ENCODE results near the gene CKAP5. TPM values are rescaled to one million over a fixed set of nuclear protein-coding genes. Genes with fewer than 3 reads are reported as not detected.
"Not testable (repeated sequence)": the region's sequence is repeated elsewhere in the genome, so short reads cannot be mapped to it uniquely, and the experiment has no call there.

The CKAP5 gene
- total RNA-seq, 1 experiment from 2014 or later, result 176 TPM

GRCh38 chr11:46836870-46837269, 9.2 kb downstream of the CKAP5 start:
- no peak for DNase-seq
- no peak overlapping the region for H3K4me3 ChIP-seq
- peaks cover 18% of the 10 kb centered on the region for H3K36me3 ChIP-seq
- H3K9me3 ChIP-seq (replicated peaks), result no peaks in the 10 kb centered on the region
- peaks cover 9% of the 10 kb centered on the region for H3K4me1 ChIP-seq
- no peak overlapping the region for H3K27ac ChIP-seq
- H3K27me3 ChIP-seq, result no peaks in the 10 kb centered on the region

DNA sequence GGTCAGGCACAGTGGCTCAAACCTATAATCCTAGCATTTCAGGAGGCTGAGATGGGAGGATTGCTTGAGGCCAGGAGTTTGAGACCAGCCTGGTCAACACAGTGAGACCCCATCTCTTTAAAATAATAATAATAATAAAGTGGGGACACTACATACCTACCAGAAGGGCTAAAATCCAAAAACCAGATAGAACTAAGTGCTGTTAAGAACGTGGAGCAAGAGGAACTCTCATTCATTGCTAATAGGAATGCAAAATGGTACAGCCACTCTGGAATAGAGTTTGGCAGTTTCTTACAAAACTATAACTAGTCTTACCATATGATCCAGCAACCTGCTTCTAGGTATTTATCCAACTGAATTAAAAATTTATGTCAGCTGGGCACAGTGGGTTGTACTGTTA, 9.6 kb downstream of the CKAP5 start:
- Histone ChIP-seq H3K4me3 (no peak overlapping the region), H3K27me3 (no peaks in the 10 kb centered on the region), H3K4me1 (peaks cover 9% of the 10 kb centered on the region), H3K9me3 (replicated peaks) (no peaks in the 10 kb centered on the region), H3K36me3 (peaks cover 17% of the 10 kb centered on the region), H3K27ac (no peak overlapping the region)
- no peak for DNase-seq

GRCh38 chr11:46835897-46836296, 10.2 kb downstream of the CKAP5 start:
- peaks cover 9% of the 10 kb centered on the region for H3K4me1 ChIP-seq
- no peaks in the 10 kb centered on the region for H3K27me3 ChIP-seq
- H3K9me3 ChIP-seq (replicated peaks), result no peaks in the 10 kb centered on the region
- no peak for DNase-seq
- H3K4me3 ChIP-seq, result no peak overlapping the region
- H3K27ac ChIP-seq, result no peak overlapping the region
- H3K36me3 ChIP-seq, result peaks cover 19% of the 10 kb centered on the region; the same call in 1 of the 2 replicates

DNA sequence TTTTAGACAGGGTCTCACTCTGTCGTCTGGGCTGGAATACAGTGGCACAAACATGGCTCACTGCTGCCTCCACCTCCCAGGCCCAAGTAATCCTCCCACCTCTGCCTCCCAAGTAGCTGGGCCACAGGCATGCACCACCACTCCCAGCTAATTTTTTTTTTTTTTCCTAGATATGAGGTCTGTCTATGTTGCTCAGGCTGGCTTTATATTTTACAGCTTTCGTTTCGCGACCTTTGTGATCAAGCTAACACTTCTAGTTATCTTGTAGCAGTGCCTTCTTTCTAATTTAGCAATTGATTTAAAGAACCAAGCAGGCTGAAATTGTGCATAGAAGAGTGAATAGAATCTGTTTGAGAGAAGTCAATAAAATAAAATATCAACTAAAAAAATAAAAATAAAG, 11.3 kb downstream of the CKAP5 start:
- H3K4me1 ChIP-seq, result peaks cover 9% of the 10 kb centered on the region
- DNase-seq, result no peak
- H3K27ac ChIP-seq, result no peak overlapping the region
- no peak overlapping the region for H3K4me3 ChIP-seq
- H3K9me3 ChIP-seq (replicated peaks), result no peaks in the 10 kb centered on the region
- no peaks in the 10 kb centered on the region for H3K27me3 ChIP-seq
- peaks cover 19% of the 10 kb centered on the region for H3K36me3 ChIP-seq

DNA sequence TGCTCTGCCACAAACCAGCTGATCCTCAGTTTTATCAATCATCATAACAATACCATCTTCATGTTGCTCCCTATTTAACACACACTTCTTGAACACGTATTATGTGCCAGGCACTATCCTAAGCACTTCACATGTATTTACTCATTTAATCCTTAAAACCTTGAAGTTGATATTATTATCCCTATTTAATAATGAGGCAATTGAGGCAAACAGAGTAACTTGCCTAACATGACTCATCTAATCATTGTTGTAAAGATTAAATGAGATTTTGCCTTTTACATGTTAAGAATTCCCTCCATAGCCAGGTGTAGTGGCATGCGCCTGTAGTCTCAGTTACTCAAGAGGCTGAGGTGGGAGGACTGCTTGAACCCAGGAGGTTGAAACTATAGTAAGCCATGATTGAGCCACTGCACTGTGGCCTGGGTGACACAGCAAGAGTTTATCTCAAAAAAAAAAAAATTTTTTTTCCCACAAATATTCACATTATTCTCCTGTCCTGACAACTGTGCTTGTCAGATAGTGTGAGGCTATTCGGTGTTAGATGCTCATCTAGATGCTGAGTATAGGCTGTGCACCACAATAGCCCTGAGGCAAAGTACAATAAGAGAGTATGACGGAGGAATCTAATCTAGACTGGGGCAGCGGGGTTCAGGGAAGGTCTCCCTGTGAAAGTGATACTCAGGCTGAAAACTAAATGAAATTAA, 13.4 kb downstream of the CKAP5 start:
- Histone ChIP-seq H3K36me3 (peaks cover 17% of the 10 kb centered on the region), H3K4me1 (peaks cover 9% of the 10 kb centered on the region), H3K27ac (no peak overlapping the region), H3K4me3 (no peak overlapping the region), H3K27me3 (no peaks in the 10 kb centered on the region), H3K9me3 (replicated peaks) (no peaks in the 10 kb centered on the region; the same call in 1 of the 2 replicates)
- peak; percentile 53 to 72 for DNase-seq

DNA sequence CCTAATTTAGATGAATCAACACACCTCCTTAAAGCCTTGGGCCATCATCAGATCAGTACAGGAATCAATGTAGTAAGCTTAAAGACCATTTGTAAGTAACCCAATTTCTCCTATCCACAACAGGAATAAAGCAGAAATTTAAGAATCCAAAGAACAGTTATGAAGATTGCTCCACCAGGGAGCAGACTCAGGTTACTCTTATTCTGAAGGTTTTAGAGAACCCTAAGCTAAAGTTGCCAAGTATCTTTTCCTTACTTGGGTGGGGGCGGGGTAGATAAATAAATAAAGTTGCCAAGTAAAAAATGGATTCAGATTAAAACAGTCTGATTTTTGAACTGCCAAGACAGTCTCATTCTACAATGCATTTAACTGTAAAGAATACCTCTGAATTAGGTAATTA, 18.1 kb downstream of the CKAP5 start:
- peaks cover 6% of the 10 kb centered on the region for H3K4me1 ChIP-seq
- H3K36me3 ChIP-seq, result peaks cover 27% of the 10 kb centered on the region
- DNase-seq, result no peak
- no peaks in the 10 kb centered on the region for H3K27me3 ChIP-seq
- H3K27ac ChIP-seq, result no peak overlapping the region
- no peaks in the 10 kb centered on the region; the same call in 1 of the 2 replicates for H3K9me3 ChIP-seq (replicated peaks)
- no peak overlapping the region for H3K4me3 ChIP-seq

GRCh38 chr11:46826310-46827044, 19.6 kb downstream of the CKAP5 start:
- peak; percentile 37 to 51 for DNase-seq
- no peak overlapping the region for H3K27ac ChIP-seq
- no peaks in the 10 kb centered on the region for H3K27me3 ChIP-seq
- peaks cover 27% of the 10 kb centered on the region for H3K36me3 ChIP-seq
- peak overlapping the region; percentile 18; the same call in 1 of the 2 replicates for H3K4me3 ChIP-seq
- no peaks in the 10 kb centered on the region; the same call in 1 of the 2 replicates for H3K9me3 ChIP-seq (replicated peaks)
- no peaks in the 10 kb centered on the region for H3K4me1 ChIP-seq

GRCh38 chr11:46808799-46809431, 37.2 kb downstream of the CKAP5 start:
- Histone ChIP-seq H3K4me1 (no peaks in the 10 kb centered on the region), H3K27ac (no peak overlapping the region), H3K9me3 (replicated peaks) (no peaks in the 10 kb centered on the region), H3K4me3 (no peak overlapping the region), H3K36me3 (peaks cover 68% of the 10 kb centered on the region), H3K27me3 (no peaks in the 10 kb centered on the region)
- DNase-seq, result peak in 1 of 2 experiments; percentile 45

GRCh38 chr11:46801694-46802470, 44.2 kb downstream of the CKAP5 start:
- no peak for DNase-seq
- no peaks in the 10 kb centered on the region for H3K4me1 ChIP-seq
- H3K36me3 ChIP-seq, result peaks cover 76% of the 10 kb centered on the region
- no peaks in the 10 kb centered on the region for H3K9me3 ChIP-seq (replicated peaks)
- H3K4me3 ChIP-seq, result no peak overlapping the region
- no peaks in the 10 kb centered on the region for H3K27me3 ChIP-seq
- H3K27ac ChIP-seq, result no peak overlapping the region

- DNase-seq, result no peak
- H3K36me3 ChIP-seq, result peaks cover 77% of the 10 kb centered on the region
These were observed 45.9 kb downstream of the CKAP5 start for GRCh38 chr11:46800177-46800576.

GRCh38 chr11:46799725-46800124, 46.4 kb downstream of the CKAP5 start:
- H3K36me3 ChIP-seq, result peaks cover 81% of the 10 kb centered on the region
- not testable (repeated sequence) for H3K4me1 ChIP-seq, DNase-seq

More at GRCh38 chr11:46800177-46800576, 45.9 kb downstream of the CKAP5 start:
- Histone ChIP-seq H3K27me3 (no peaks in the 10 kb centered on the region), H3K9me3 (replicated peaks) (no peaks in the 10 kb centered on the region), H3K4me3 (no peak overlapping the region), H3K27ac (no peak overlapping the region), H3K4me1 (no peaks in the 10 kb centered on the region)

GRCh38 chr11:46778416-46778815, 67.7 kb downstream of the CKAP5 start:
- Histone ChIP-seq H3K9me3 (replicated peaks) (no peaks in the 10 kb centered on the region), H3K36me3 (peaks cover 90% of the 10 kb centered on the region), H3K27me3 (no peaks in the 10 kb centered on the region), H3K27ac (no peak overlapping the region), H3K4me1 (no peaks in the 10 kb centered on the region), H3K4me3 (no peak overlapping the region)
- DNase-seq, result no peak

More at GRCh38 chr11:46799725-46800124, 46.4 kb downstream of the CKAP5 start:
- not testable (repeated sequence) for H3K4me3 ChIP-seq; H3K27me3 ChIP-seq; H3K9me3 ChIP-seq (replicated peaks); H3K27ac ChIP-seq

- Histone ChIP-seq H3K36me3 (peaks cover 89% of the 10 kb centered on the region), H3K4me1 (no peaks in the 10 kb centered on the region), H3K9me3 (replicated peaks) (no peaks in the 10 kb centered on the region), H3K27ac (no peak overlapping the region), H3K27me3 (no peaks in the 10 kb centered on the region), H3K4me3 (no peak overlapping the region)
- no peak for DNase-seq
These were observed 69.2 kb downstream of the CKAP5 start for GRCh38 chr11:46776878-46777277.

DNA sequence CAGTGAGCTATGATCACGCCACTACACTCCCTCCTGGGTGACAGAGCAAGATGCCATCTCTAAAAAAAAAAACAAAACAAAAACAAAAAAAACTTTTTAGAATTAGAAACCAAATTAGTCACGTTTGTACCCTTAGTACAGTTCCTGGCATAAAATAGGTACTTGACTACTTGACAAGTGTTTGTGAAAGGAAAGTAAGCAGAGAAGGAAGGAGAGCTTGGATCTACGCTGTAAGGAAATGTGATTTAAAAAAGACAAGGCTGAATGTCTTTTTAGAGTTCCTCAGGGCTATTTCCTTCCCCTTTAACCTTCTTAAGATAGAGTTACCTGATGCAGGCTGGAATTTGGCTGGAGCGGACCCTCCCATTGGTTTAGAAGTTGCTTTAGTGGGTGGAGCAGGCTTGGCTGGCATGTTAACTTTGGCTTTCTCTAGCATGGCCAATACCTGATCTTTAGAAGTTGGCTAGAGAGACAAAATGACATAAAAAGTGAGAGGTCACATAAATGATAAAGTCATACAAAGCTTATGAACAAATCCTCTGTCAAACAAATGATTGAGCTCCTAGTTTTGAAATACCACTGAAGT, 76.4 kb downstream of the CKAP5 start:
- no peaks in the 10 kb centered on the region for H3K9me3 ChIP-seq (replicated peaks)
- peaks cover 88% of the 10 kb centered on the region for H3K36me3 ChIP-seq
- no peaks in the 10 kb centered on the region for H3K27me3 ChIP-seq
- H3K4me1 ChIP-seq, result no peaks in the 10 kb centered on the region
- no peak for DNase-seq
- H3K27ac ChIP-seq, result no peak overlapping the region
- H3K4me3 ChIP-seq, result no peak overlapping the region
